Effector memory CD8-positive, alpha-beta T cell (primary cell): ENCODE results near the gene SPATA6L.

Source experiments
- ATAC-seq: fragments of 150-1000 bp; cut with Tn5 transposase; replicated peaks from 2 replicates; pipeline ENCODE4 v1.10.0; 2021; ENCODE audit warnings: mild to moderate bottlenecking, moderate library complexity
- DNase-seq, 3 experiments: peaks; one replicate each; pipeline ENCODE4 v3.0.0; 2021
- H3K27ac Mint-ChIP-seq, 2 donors: one replicate each; pipeline ENCODE4 v1.8.0; 2022; ENCODE audit warnings: mild to moderate bottlenecking in 2 of 2, mixed read lengths in 2 of 2, moderate library complexity in 2 of 2
- H3K27me3 Mint-ChIP-seq, 2 donors: one replicate each; pipeline ENCODE4 v1.8.0; 2022; ENCODE audit warnings: mixed read lengths in 2 of 2
- H3K36me3 Mint-ChIP-seq: one replicate; pipeline ENCODE4 v1.8.0; 2022; ENCODE audit warnings: mild to moderate bottlenecking, moderate library complexity, mixed read lengths; ENCODE audit not compliant: insufficient read depth
- H3K4me1 Mint-ChIP-seq, 2 donors: one replicate each; pipeline ENCODE4 v1.8.0; 2022; ENCODE audit warnings: low read depth in 2 of 2, mixed read lengths in 2 of 2
- H3K4me3 Mint-ChIP-seq, 2 donors: one replicate each; pipeline ENCODE4 v1.8.0; 2022; ENCODE audit warnings: mild to moderate bottlenecking in 2 of 2, mixed read lengths in 2 of 2, moderate library complexity in 2 of 2
- H3K9me3 Mint-ChIP-seq, 2 donors: one replicate each; pipeline ENCODE4 v1.8.0; 2022; ENCODE audit warnings: mixed read lengths in 2 of 2

Gene SPATA6L

GRCh38 chr9:4583001-4583400 lies 83.3 kb downstream of the SPATA6L start:
- no peak overlapping the region for H3K4me3 Mint-ChIP-seq
- peak overlapping the region in 1 of 2 donors; percentile 35 for H3K27ac Mint-ChIP-seq
- H3K27me3 Mint-ChIP-seq, result no peaks in the 10 kb centered on the region
- DNase-seq (no peak), ATAC-seq (no peak)
- no peaks in the 10 kb centered on the region for H3K36me3 Mint-ChIP-seq
- H3K4me1 Mint-ChIP-seq, result peaks cover 0 to 3% of the 10 kb centered on the region in 2 donors
- no peaks in the 10 kb centered on the region for H3K9me3 Mint-ChIP-seq

- Mint-ChIP-seq H3K4me3 (no peak overlapping the region), H3K9me3 (no peaks in the 10 kb centered on the region), H3K4me1 (peaks cover 0 to 3% of the 10 kb centered on the region in 2 donors), H3K27me3 (peaks cover 0 to 4% of the 10 kb centered on the region in 2 donors), H3K27ac (no peak overlapping the region), H3K36me3 (no peaks in the 10 kb centered on the region)
- DNase-seq (no peak), ATAC-seq (no peak)
Measured at GRCh38 chr9:4581861-4582565, 84.3 kb downstream of the SPATA6L start.

- no peaks in the 10 kb centered on the region for H3K36me3 Mint-ChIP-seq
- no peaks in the 10 kb centered on the region for H3K9me3 Mint-ChIP-seq
- H3K27ac Mint-ChIP-seq, result no peak overlapping the region
- no peak overlapping the region for H3K4me3 Mint-ChIP-seq
- no peak for DNase-seq
- peaks cover 0 to 3% of the 10 kb centered on the region in 2 donors for H3K4me1 Mint-ChIP-seq
- ATAC-seq, result no peak
- H3K27me3 Mint-ChIP-seq, result peaks cover 0 to 9% of the 10 kb centered on the region in 2 donors
Measured at GRCh38 chr9:4581035-4581760, 85.1 kb downstream of the SPATA6L start.

- H3K9me3 Mint-ChIP-seq, result no peaks in the 10 kb centered on the region
- no peak for DNase-seq
- peaks cover 3 to 10% of the 10 kb centered on the region in 2 donors for H3K4me1 Mint-ChIP-seq
- ATAC-seq, result no peak
- H3K36me3 Mint-ChIP-seq, result no peaks in the 10 kb centered on the region
- peaks cover 0 to 9% of the 10 kb centered on the region in 2 donors for H3K27me3 Mint-ChIP-seq
- no peak overlapping the region for H3K27ac Mint-ChIP-seq
- no peak overlapping the region for H3K4me3 Mint-ChIP-seq
Measured at GRCh38 chr9:4579001-4579400, 87.3 kb downstream of the SPATA6L start.

- H3K4me3 Mint-ChIP-seq, result no peak overlapping the region
- no peak overlapping the region for H3K27ac Mint-ChIP-seq
- ATAC-seq (no peak), DNase-seq (no peak)
- H3K36me3 Mint-ChIP-seq, result no peaks in the 10 kb centered on the region
- H3K9me3 Mint-ChIP-seq, result no peaks in the 10 kb centered on the region
- peaks cover 21 to 33% of the 10 kb centered on the region in 2 donors for H3K4me1 Mint-ChIP-seq
- H3K27me3 Mint-ChIP-seq, result peaks cover 0 to 9% of the 10 kb centered on the region in 2 donors
Measured at GRCh38 chr9:4576448-4576847, 89.8 kb downstream of the SPATA6L start.

- Mint-ChIP-seq H3K27ac (no peak overlapping the region), H3K9me3 (no peaks in the 10 kb centered on the region), H3K4me3 (no peak overlapping the region), H3K36me3 (no peaks in the 10 kb centered on the region), H3K4me1 (peaks cover 21 to 33% of the 10 kb centered on the region in 2 donors), H3K27me3 (peaks cover 0 to 9% of the 10 kb centered on the region in 2 donors)
- ATAC-seq (no peak), DNase-seq (no peak)
Measured at GRCh38 chr9:4575997-4576396, 90.3 kb downstream of the SPATA6L start.

GRCh38 chr9:4574657-4575243 lies 91.5 kb downstream of the SPATA6L start:
- Mint-ChIP-seq H3K27ac (peak overlapping the region in 1 of 2 donors; percentile 94), H3K4me3 (peak overlapping the region in 1 of 2 donors; percentile 2)

GRCh38 chr9:4573634-4574389 lies 92.5 kb downstream of the SPATA6L start:
- ATAC-seq, result no peak
- Mint-ChIP-seq H3K36me3 (no peaks in the 10 kb centered on the region), H3K27ac (peak overlapping the region in 1 of 2 donors; percentile 94), H3K27me3 (peaks cover 0 to 9% of the 10 kb centered on the region in 2 donors), H3K9me3 (no peaks in the 10 kb centered on the region), H3K4me3 (peak overlapping the region in 1 of 2 donors; percentile 2), H3K4me1 (peaks cover 21 to 33% of the 10 kb centered on the region in 2 donors)
- no peak for DNase-seq

More at GRCh38 chr9:4574657-4575243, 91.5 kb downstream of the SPATA6L start:
- peaks cover 21 to 33% of the 10 kb centered on the region in 2 donors for H3K4me1 Mint-ChIP-seq
- no peaks in the 10 kb centered on the region for H3K36me3 Mint-ChIP-seq
- DNase-seq (no peak), ATAC-seq (peak; percentile 26)
- no peaks in the 10 kb centered on the region for H3K9me3 Mint-ChIP-seq
- peaks cover 0 to 9% of the 10 kb centered on the region in 2 donors for H3K27me3 Mint-ChIP-seq

- Mint-ChIP-seq H3K4me1 (peaks cover 21 to 33% of the 10 kb centered on the region in 2 donors), H3K27me3 (peaks cover 0 to 9% of the 10 kb centered on the region in 2 donors), H3K36me3 (no peaks in the 10 kb centered on the region), H3K27ac (peak overlapping the region; percentile 81 to 94), H3K9me3 (no peaks in the 10 kb centered on the region), H3K4me3 (peak overlapping the region in 1 of 2 donors; percentile 51)
- DNase-seq (no peak), ATAC-seq (no peak)
Measured at GRCh38 chr9:4573176-4573575, 93.1 kb downstream of the SPATA6L start.

GRCh38 chr9:4572184-4572826 lies 94.0 kb downstream of the SPATA6L start:
- Mint-ChIP-seq H3K4me3 (peak overlapping the region; percentile 51 to 55), H3K4me1 (peaks cover 21 to 33% of the 10 kb centered on the region in 2 donors), H3K27me3 (peaks cover 0 to 8% of the 10 kb centered on the region in 2 donors), H3K9me3 (no peaks in the 10 kb centered on the region), H3K36me3 (no peaks in the 10 kb centered on the region), H3K27ac (peak overlapping the region; percentile 81 to 94)
- ATAC-seq (peak; percentile 69), DNase-seq (peak in 1 of 3 experiments; percentile 19)

GRCh38 chr9:4569101-4569500 lies 97.2 kb downstream of the SPATA6L start:
- no peak overlapping the region for H3K27ac Mint-ChIP-seq
- H3K27me3 Mint-ChIP-seq, result no peaks in the 10 kb centered on the region
- DNase-seq (no peak), ATAC-seq (no peak)
- no peaks in the 10 kb centered on the region for H3K36me3 Mint-ChIP-seq
- peaks cover 18 to 23% of the 10 kb centered on the region in 2 donors for H3K4me1 Mint-ChIP-seq
- no peaks in the 10 kb centered on the region for H3K9me3 Mint-ChIP-seq
- H3K4me3 Mint-ChIP-seq, result no peak overlapping the region

GRCh38 chr9:4567601-4568000 lies 98.7 kb downstream of the SPATA6L start:
- Mint-ChIP-seq H3K4me1 (peaks cover 19 to 20% of the 10 kb centered on the region in 2 donors), H3K36me3 (peaks cover 3% of the 10 kb centered on the region), H3K9me3 (no peaks in the 10 kb centered on the region), H3K27ac (no peak overlapping the region), H3K27me3 (no peaks in the 10 kb centered on the region), H3K4me3 (no peak overlapping the region)
- no peak for ATAC-seq
- DNase-seq, result no peak
